GM12875 (cell line): ENCODE measurements around the gene LMCD1.

Experiments
- H3K4me3 ChIP-seq: one replicate; pipeline ENCODE4 v1.5.1; 2011; ENCODE audit warnings: low read depth, low read length, control low read depth
- TF ChIP-seq, protein P1 (sequence below): IDR thresholded peaks from 2 replicates; pipeline ENCODE4 v1.5.1; 2011; ENCODE audit warnings: low read depth, mild to moderate bottlenecking, control low read depth, inconsistent platforms, low read length, moderate library complexity, borderline replicate concordance; ENCODE audit not compliant: insufficient read depth

The LMCD1 gene

DNA sequence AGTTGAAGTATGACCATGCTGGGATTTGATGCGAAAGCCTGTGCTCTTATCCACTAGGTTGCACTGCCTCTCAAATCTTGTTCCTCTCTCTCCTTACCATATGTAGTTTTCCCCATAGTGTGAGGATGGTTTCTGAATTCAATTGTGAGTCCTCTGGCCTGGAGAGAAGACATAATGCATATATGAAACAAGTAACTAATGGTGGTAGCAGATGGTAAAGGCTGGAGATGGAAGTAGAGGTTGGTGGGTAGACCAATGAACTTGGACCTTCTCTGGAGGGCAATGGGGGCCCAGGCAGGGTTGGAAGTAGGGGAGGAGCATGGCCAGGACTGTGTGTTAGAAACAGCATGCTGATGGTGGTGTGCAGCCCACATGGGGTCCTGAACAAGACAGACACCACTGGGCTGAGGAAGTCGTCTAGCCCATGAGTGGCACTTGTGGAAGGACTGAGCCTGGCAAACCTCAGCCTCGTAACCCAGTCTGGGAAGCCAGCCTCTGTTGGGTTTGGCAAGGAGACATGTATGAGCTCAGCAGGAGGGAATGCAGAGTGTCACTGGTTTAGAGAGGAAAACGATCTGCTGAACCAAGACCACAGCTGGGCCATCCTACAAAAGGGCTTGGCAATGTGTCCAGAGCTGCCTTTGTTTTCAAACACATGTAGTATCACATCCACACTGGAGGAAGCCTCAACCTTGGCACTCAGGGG lies 18.5 kb upstream of the LMCD1 start:
- no peak overlapping the region for H3K4me3 ChIP-seq
- TF ChIP-seq, protein P1, sequence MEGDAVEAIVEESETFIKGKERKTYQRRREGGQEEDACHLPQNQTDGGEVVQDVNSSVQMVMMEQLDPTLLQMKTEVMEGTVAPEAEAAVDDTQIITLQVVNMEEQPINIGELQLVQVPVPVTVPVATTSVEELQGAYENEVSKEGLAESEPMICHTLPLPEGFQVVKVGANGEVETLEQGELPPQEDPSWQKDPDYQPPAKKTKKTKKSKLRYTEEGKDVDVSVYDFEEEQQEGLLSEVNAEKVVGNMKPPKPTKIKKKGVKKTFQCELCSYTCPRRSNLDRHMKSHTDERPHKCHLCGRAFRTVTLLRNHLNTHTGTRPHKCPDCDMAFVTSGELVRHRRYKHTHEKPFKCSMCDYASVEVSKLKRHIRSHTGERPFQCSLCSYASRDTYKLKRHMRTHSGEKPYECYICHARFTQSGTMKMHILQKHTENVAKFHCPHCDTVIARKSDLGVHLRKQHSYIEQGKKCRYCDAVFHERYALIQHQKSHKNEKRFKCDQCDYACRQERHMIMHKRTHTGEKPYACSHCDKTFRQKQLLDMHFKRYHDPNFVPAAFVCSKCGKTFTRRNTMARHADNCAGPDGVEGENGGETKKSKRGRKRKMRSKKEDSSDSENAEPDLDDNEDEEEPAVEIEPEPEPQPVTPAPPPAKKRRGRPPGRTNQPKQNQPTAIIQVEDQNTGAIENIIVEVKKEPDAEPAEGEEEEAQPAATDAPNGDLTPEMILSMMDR, result no peak

DNA sequence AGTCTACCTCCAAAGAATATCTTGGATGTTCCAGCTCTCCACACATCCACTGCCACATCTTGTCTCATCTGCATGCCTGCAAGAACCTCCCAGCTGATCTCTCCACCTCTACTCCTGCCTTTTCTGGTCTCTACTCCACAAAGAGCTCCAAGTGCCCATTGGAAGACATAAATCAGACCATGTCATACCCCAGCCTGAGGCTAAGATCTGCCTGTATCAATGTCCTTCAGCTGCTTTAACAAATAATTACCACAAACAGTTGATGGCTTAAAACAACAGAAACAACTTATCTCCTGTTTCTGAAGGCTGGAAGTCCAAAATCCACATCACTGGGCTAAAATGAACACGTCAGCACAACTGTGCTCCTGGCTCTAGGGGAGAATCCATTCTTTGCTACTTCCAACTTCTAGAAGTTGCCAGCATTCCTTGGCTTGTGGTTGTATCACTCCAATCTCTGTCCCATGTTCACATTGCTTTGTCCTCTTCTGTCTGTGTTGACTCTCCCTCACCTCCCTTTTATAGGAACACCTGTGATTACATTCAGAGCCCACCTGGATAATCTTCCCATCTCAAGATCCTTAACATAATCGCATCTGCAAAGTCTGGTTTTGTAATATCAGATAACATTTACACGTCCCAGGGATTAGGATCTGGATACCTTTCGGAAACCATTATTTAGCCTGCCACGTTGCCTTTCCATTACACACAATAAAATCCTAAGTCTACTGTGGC lies 17.0 kb upstream of the LMCD1 start:
- TF ChIP-seq, protein P1, result no peak
- H3K4me3 ChIP-seq, result no peak overlapping the region

DNA sequence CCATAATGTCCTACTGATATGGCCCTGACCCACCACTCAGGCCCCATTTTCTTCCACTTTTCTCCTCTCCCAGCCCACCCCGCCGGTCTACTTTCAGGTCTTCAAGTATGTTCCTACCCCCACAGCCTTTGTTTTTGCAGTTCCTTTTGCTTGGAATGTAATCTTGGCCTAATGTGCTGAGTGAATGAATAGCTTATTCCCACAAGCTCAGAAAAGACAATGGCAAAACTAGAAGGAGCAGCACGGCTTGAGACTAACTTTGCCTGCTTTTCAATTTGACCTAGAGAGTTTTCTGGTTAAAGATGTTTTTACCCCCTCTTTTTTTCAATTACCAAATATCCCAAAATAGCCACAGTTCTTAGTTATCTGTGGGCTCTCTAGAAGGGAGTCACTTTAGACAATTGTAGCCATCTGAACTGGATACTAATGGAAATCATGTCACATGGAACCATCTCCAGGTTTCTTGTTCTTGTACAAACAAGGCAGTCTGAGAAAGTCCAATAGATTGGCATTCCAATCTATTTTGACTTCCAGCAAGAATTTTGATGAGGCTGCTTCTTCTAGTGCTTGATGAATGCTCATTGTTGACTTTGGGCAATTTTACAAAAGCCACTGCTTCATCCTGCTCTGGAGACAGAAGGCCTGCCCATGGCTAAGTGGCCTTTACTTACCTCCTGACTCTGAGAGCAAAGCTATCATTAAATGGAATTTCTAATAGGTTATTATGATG lies 16.3 kb upstream of the LMCD1 start:
- no peak overlapping the region for H3K4me3 ChIP-seq
- TF ChIP-seq, protein P1, result no peak

DNA sequence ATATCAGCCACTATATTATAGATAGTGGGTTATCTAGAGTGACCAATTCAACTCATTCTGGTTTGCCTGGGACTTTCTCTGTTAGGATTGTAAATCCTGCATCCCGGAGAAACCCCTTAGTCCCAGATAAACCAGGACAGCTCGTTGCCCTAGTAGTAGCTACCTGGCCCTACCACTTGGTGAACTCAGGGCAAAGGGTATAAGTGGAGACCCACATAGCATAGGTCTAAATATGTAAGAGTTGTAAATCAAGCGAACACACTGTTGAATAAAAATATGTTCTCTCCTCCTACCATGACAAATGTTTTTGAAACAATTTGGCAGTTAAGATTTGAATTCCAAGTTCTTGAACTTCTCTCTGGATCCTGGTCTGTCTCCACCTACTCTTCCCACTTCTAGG lies 15.7 kb upstream of the LMCD1 start:
- no peak overlapping the region for H3K4me3 ChIP-seq
- TF ChIP-seq, protein P1, result no peak

DNA sequence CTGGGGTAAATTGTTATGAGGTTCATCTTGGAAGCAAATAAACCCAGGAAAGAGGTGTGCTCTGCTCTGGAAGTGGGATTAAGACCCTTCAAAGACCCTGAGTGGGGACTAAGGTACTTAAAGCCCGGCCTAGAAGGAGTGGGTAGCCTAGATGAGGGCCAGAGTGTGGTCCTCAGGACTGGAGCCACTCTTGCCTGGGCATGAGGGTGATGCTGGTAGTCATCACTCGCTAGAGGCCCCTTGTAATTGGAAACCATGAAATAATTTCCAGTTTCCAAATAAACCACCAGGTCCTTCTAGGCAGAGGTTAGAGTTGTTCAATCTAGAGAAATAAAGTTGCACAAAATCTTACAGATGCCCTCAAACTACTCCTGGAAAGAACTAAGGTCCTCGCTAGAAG lies 15.2 kb upstream of the LMCD1 start:
- TF ChIP-seq, protein P1, result no peak

DNA sequence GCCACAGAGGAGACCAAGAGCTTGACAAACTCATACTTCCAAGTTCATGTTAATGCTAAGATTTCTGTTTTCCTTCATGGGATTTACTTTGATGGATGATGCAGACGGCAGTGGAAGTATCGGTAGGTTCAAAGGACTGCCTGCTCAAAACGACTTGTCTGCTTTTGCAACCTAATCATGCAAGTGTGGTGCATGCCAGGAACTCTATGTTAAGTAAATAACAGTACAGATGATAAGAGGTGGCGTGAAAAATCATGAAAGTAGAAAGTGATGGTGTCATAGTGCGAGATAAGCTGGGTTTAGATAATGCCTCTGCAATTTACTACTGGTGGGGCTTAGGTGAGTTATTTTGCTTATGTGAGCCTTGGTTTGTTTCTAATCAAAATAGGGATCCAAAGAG lies 14.7 kb upstream of the LMCD1 start:
- TF ChIP-seq, protein P1, result no peak
- no peak overlapping the region for H3K4me3 ChIP-seq

More for the DNA sequence above, 15.2 kb upstream of the LMCD1 start:
- H3K4me3 ChIP-seq, result no peak overlapping the region
